Measurements from ENCODE around the gene LIFR. TPM values are rescaled to one million over a fixed set of nuclear protein-coding genes. Genes with fewer than 3 reads are reported as not detected.

The LIFR gene
- polyA plus RNA-seq, 1 of the 3 experiments (the other 2 are of a cell fraction) = 3.8 TPM

DNA sequence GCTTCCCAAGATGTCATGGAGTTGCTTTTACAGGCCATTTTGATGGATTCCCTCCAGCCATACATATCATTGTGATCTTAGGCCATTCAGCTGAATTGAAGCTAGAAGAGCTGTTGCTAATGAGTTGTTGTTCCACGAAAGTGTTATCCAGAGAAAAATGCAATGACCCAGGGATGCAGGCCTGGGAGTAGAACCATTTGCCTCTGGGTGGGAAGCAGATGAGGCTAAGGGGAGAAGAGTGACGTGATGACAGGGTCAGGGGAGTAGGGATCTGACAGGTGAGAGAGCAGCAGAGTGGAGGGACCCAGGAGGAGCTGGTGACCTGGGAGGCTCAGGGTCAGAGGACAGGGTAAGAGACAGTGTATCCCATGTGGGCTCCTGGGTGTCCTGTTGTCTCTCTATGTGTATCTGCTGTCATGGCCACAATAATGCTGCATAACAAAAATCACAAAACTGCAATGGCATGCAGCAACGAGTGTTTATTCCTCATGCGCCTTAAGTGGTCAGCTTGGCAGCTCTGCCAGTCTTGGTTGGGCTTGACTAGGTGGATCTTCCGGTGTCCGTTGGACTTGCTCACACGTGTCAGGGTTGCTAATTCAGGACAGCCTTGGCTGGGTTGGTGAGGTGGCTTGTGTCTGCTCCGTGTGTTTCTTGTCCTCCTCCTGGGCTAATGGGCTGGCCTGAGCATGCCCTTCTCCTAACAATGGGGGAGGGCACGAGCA, 90.6 kb downstream of the LIFR start:
- H3K27ac ChIP-seq (ENCODE audit: low read depth in 2 of 2, low read length in 1 of 2) = peak overlapping the region in 1 of 2 experiments; percentile 92; a peak in 1 of 4 replicates

More for the DNA sequence above, 90.6 kb downstream of the LIFR start:
- no peaks in the 10 kb centered on the region for H3K79me2 ChIP-seq (ENCODE audit: insufficient read depth)
- no peak overlapping the region for H3K4me3 ChIP-seq (ENCODE audit: low read depth in 2 of 2, low read length in 1 of 2)
- no peak overlapping the region for H2AFZ ChIP-seq (ENCODE audit: low read depth)
- H3F3A ChIP-seq (replicated peaks; ENCODE audit: insufficient read depth) = peaks cover 25% of the 10 kb centered on the region
- peaks cover 13 to 43% of the 10 kb centered on the region in 2 experiments; a peak in 3 of 4 replicates for H3K4me1 ChIP-seq (ENCODE audit: control insufficient read depth in 1 of 2, insufficient read depth in 2 of 2, low read depth in 1 of 2, low read length in 1 of 2)
- TF ChIP-seq ELF1 (IDR thresholded peaks at IDR 0.05) (no peak), CHD2 (IDR thresholded peaks at IDR 0.05; ENCODE audit: low read length, partially characterized antibody) (no peak), RAD21 (IDR thresholded peaks at IDR 0.05; ENCODE audit: low read length) (no peak), POLR2AphosphoS5 (IDR thresholded peaks at IDR 0.05; ENCODE audit: low read depth, low read length) (no peak), RXRA (IDR thresholded peaks at IDR 0.05; ENCODE audit: borderline replicate concordance, low read depth) (no peak), MAX (IDR thresholded peaks at IDR 0.05; ENCODE audit: low read depth) (no peak), SIN3A (IDR thresholded peaks at IDR 0.05; ENCODE audit: borderline replicate concordance, low read depth, low read length) (no peak)
- TF ChIP-seq, protein P1, sequence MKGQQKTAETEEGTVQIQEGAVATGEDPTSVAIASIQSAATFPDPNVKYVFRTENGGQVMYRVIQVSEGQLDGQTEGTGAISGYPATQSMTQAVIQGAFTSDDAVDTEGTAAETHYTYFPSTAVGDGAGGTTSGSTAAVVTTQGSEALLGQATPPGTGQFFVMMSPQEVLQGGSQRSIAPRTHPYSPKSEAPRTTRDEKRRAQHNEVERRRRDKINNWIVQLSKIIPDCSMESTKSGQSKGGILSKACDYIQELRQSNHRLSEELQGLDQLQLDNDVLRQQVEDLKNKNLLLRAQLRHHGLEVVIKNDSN (IDR thresholded peaks at IDR 0.05; ENCODE audit: borderline replicate concordance, low read depth) = no peak
- TF ChIP-seq, protein P2, sequence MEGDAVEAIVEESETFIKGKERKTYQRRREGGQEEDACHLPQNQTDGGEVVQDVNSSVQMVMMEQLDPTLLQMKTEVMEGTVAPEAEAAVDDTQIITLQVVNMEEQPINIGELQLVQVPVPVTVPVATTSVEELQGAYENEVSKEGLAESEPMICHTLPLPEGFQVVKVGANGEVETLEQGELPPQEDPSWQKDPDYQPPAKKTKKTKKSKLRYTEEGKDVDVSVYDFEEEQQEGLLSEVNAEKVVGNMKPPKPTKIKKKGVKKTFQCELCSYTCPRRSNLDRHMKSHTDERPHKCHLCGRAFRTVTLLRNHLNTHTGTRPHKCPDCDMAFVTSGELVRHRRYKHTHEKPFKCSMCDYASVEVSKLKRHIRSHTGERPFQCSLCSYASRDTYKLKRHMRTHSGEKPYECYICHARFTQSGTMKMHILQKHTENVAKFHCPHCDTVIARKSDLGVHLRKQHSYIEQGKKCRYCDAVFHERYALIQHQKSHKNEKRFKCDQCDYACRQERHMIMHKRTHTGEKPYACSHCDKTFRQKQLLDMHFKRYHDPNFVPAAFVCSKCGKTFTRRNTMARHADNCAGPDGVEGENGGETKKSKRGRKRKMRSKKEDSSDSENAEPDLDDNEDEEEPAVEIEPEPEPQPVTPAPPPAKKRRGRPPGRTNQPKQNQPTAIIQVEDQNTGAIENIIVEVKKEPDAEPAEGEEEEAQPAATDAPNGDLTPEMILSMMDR (IDR thresholded peaks at IDR 0.05) = no peak
- TF ChIP-seq, protein P3, sequence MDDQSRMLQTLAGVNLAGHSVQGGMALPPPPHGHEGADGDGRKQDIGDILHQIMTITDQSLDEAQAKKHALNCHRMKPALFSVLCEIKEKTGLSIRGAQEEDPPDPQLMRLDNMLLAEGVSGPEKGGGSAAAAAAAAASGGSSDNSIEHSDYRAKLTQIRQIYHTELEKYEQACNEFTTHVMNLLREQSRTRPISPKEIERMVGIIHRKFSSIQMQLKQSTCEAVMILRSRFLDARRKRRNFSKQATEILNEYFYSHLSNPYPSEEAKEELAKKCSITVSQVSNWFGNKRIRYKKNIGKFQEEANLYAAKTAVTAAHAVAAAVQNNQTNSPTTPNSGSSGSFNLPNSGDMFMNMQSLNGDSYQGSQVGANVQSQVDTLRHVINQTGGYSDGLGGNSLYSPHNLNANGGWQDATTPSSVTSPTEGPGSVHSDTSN (IDR thresholded peaks at IDR 0.05) = no peak
- TF ChIP-seq, protein P4, sequence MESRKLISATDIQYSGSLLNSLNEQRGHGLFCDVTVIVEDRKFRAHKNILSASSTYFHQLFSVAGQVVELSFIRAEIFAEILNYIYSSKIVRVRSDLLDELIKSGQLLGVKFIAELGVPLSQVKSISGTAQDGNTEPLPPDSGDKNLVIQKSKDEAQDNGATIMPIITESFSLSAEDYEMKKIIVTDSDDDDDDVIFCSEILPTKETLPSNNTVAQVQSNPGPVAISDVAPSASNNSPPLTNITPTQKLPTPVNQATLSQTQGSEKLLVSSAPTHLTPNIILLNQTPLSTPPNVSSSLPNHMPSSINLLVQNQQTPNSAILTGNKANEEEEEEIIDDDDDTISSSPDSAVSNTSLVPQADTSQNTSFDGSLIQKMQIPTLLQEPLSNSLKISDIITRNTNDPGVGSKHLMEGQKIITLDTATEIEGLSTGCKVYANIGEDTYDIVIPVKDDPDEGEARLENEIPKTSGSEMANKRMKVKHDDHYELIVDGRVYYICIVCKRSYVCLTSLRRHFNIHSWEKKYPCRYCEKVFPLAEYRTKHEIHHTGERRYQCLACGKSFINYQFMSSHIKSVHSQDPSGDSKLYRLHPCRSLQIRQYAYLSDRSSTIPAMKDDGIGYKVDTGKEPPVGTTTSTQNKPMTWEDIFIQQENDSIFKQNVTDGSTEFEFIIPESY (IDR thresholded peaks at IDR 0.05; ENCODE audit: borderline replicate concordance, low read depth) = no peak
- H3K4me2 ChIP-seq = 0 out of 2 replicates have a peak overlapping the region, but pooled peaks have one; percentile 71
- no peaks in the 10 kb centered on the region for H3K27me3 ChIP-seq (ENCODE audit: insufficient read depth)
- H4K20me1 ChIP-seq (ENCODE audit: insufficient read depth) = no peaks in the 10 kb centered on the region
- no peaks in the 10 kb centered on the region for H3K36me3 ChIP-seq (replicated peaks in 1 of 2; ENCODE audit: control insufficient read depth in 1 of 2, insufficient read depth in 2 of 2, low read length in 1 of 2)
- DNase-seq = no peak
- H3K9me3 ChIP-seq = no peaks in the 10 kb centered on the region
- CTCF ChIA-PET = interaction anchor here (0.8 to 1.2 kb wide), 3 partner anchors 11 to 344 kb away, joined by 3 read pairs; no protein-coding TSS in a partner anchor
- POLR2A ChIA-PET = no interaction called here
- 97% methylated on average over 3 of the region's 9 CpGs for WGBS (ENCODE audit: low lambda C conversion rate)
- H3K9me2 ChIP-seq = no peaks in the 10 kb centered on the region
- H3K9ac ChIP-seq = no peak overlapping the region

All from SK-N-SH (cell line).